WTC11 (cell line): Measurements from ENCODE around the gene TARDBP. TPM values are rescaled to one million over a fixed set of nuclear protein-coding genes. Genes with fewer than 3 reads are reported as not detected.

Source experiments
- ATAC-seq: fragments of 200-7000 bp; cut with Tn5 transposase; 2 replicates; pipeline ENCODE4 v1.10.0; 2021; ENCODE audit warnings: mild to moderate bottlenecking, moderate library complexity
- CTCF ChIA-PET: fragments of 300-600 bp; sonication (Branson Sonifier 250); formaldehyde crosslinking; loops from one replicate; lab custom pipeline; 2021; ENCODE audit warnings: antibody characterized with exemption; lab: Charles Lee
- POLR2A ChIA-PET: fragments of 350-600 bp; sonication (Branson Sonifier 250); formaldehyde crosslinking; loops from one replicate; lab custom pipeline; 2021; ENCODE audit warnings: antibody characterized with exemption; lab: Charles Lee
- DNase-seq: peaks from one replicate; pipeline ENCODE4 v3.0.0; 2021; ENCODE audit warnings: low spot score
- H3K27ac Mint-ChIP-seq: 2 replicates; pipeline ENCODE4 v1.8.0; 2021; ENCODE audit warnings: mixed read lengths
- H3K27me3 Mint-ChIP-seq: 2 replicates; pipeline ENCODE4 v1.8.0; 2021; ENCODE audit warnings: low read depth, mild to moderate bottlenecking, moderate library complexity, mixed read lengths
- H3K36me3 Mint-ChIP-seq: 2 replicates; pipeline ENCODE4 v1.8.0; 2021; ENCODE audit warnings: mixed read lengths
- H3K4me1 Mint-ChIP-seq: 2 replicates; pipeline ENCODE4 v1.8.0; 2022; ENCODE audit warnings: mixed read lengths
- H3K4me3 Mint-ChIP-seq: 2 replicates; pipeline ENCODE4 v1.8.0; 2021; ENCODE audit warnings: mild to moderate bottlenecking, moderate library complexity, mixed read lengths
- H3K9me3 Mint-ChIP-seq: 2 replicates; pipeline ENCODE4 v1.8.0; 2021; ENCODE audit warnings: mixed read lengths
- AFF4 ChIP-seq: sonication (generic); formaldehyde crosslinking; IDR thresholded peaks from 2 replicates; pipeline ENCODE4 v1.8.1; 2023; ENCODE audit warnings: mild to moderate bottlenecking, missing genetic modification reagents, borderline replicate concordance
- ARID4B ChIP-seq: sonication (generic); formaldehyde crosslinking; IDR thresholded peaks from 2 replicates; pipeline ENCODE4 v1.8.0; 2023; ENCODE audit warnings: missing genetic modification reagents, mild to moderate bottlenecking, borderline replicate concordance
- ATF6 ChIP-seq: sonication (generic); formaldehyde crosslinking; IDR thresholded peaks from 2 replicates; pipeline ENCODE4 v1.8.1; 2023; ENCODE audit warnings: mild to moderate bottlenecking, missing genetic modification reagents
- ELF4 ChIP-seq: sonication (generic); formaldehyde crosslinking; IDR thresholded peaks from 2 replicates; pipeline ENCODE4 v1.8.1; 2022; ENCODE audit warnings: low read depth, mild to moderate bottlenecking, moderate library complexity, missing genetic modification reagents
- EMX1 ChIP-seq: fragments of 250-450 bp; sonication (Bioruptor Pico); IDR thresholded peaks from 2 replicates; pipeline ENCODE4 v1.8.0; 2021; ENCODE audit warnings: mild to moderate bottlenecking
- ESRRA ChIP-seq: sonication (generic); formaldehyde crosslinking; IDR thresholded peaks from 2 replicates; pipeline ENCODE4 v1.8.1; 2022; ENCODE audit warnings: mild to moderate bottlenecking, missing genetic modification reagents, borderline replicate concordance
- ETV6 ChIP-seq: sonication (generic); formaldehyde crosslinking; IDR thresholded peaks from 2 replicates; pipeline ENCODE4 v1.8.1; 2022; ENCODE audit warnings: mild to moderate bottlenecking, missing genetic modification reagents
- FOXP1 ChIP-seq: sonication (generic); formaldehyde crosslinking; IDR thresholded peaks from 2 replicates; pipeline ENCODE4 v1.8.0; 2022; ENCODE audit warnings: missing genetic modification reagents, mild to moderate bottlenecking, moderate library complexity, borderline replicate concordance
- GABPB1 ChIP-seq: sonication (generic); formaldehyde crosslinking; IDR thresholded peaks from 2 replicates; pipeline ENCODE4 v1.8.1; 2023; ENCODE audit warnings: mild to moderate bottlenecking, missing genetic modification reagents
- HMGXB4 ChIP-seq: sonication (generic); formaldehyde crosslinking; IDR thresholded peaks from 2 replicates; pipeline ENCODE4 v1.8.1; 2023; ENCODE audit warnings: mild to moderate bottlenecking, moderate library complexity, missing genetic modification reagents
- KAT7 ChIP-seq: sonication (generic); formaldehyde crosslinking; IDR thresholded peaks from 2 replicates; pipeline ENCODE4 v1.8.1; 2023; ENCODE audit warnings: missing genetic modification reagents, mild to moderate bottlenecking, borderline replicate concordance
- MYBL2 ChIP-seq: sonication (generic); formaldehyde crosslinking; IDR thresholded peaks from 2 replicates; pipeline ENCODE4 v1.8.1; 2023; ENCODE audit warnings: mild to moderate bottlenecking, moderate library complexity, missing genetic modification reagents
- NFYB ChIP-seq: sonication (generic); formaldehyde crosslinking; conservative IDR thresholded peaks from 2 replicates; pipeline ENCODE4 v1.8.0; 2022; ENCODE audit warnings: low read depth, missing genetic modification reagents
- PREB ChIP-seq: sonication (generic); formaldehyde crosslinking; IDR thresholded peaks from 2 replicates; pipeline ENCODE4 v1.8.1; 2022; ENCODE audit warnings: mild to moderate bottlenecking, missing genetic modification reagents, moderate library complexity, borderline replicate concordance
- ZBTB21 ChIP-seq: sonication (generic); formaldehyde crosslinking; IDR thresholded peaks from 2 replicates; pipeline ENCODE4 v1.8.1; 2023; ENCODE audit warnings: mild to moderate bottlenecking, missing genetic modification reagents, borderline replicate concordance
- ZNF121 ChIP-seq: sonication (generic); formaldehyde crosslinking; IDR thresholded peaks from 2 replicates; pipeline ENCODE4 v1.8.0; 2023; ENCODE audit warnings: missing genetic modification reagents
- total RNA-seq: library from RNA; stranded (reverse); gene quantifications from 3 replicates; pipeline ENCODE4 v1.2.3, GENCODE V29; 2021

TARDBP gene
- total RNA-seq, 1 experiment from 2014 or later, result 228 TPM

- TF ChIP-seq ETV6 (CRISPR knock-in tag) (peak; percentile 86; the same call in 1 of the 2 replicates), FOXP1 (CRISPR knock-in tag) (peak; percentile 90), GABPB1 (CRISPR knock-in tag) (no peak), ARID4B (CRISPR knock-in tag) (0 out of 2 replicates have a peak, but pooled peaks have one; percentile 22), PREB (CRISPR knock-in tag) (no peak), MYBL2 (CRISPR knock-in tag) (peak; percentile 51; the same call in 1 of the 2 replicates), ZBTB21 (CRISPR knock-in tag) (no peak), NFYB (peak; percentile 31; the same call in 1 of the 2 replicates), HMGXB4 (CRISPR knock-in tag) (peak; percentile 29; the same call in 1 of the 2 replicates), EMX1 (CRISPR knock-in tag) (0 out of 2 replicates have a peak, but pooled peaks have one; percentile 43), KAT7 (CRISPR knock-in tag) (peak; percentile 37; the same call in 1 of the 2 replicates), ELF4 (no peak), ESRRA (CRISPR knock-in tag) (no peak), ATF6 (CRISPR knock-in tag) (no peak)
- TF ChIP-seq, all 79 proteins: peak for 18
Measured at GRCh38 chr1:11052839-11053757, 40.6 kb downstream of the TARDBP start (continued).

GRCh38 chr1:11053758-11054137, 41.3 kb downstream of the TARDBP start:
- CTCF ChIA-PET, result interaction anchor here (1.5 to 6.6 kb wide), 3 partner anchors 8 to 16 kb away, joined by 9 to 59 read pairs (median 10); no protein-coding TSS in a partner anchor
- POLR2A ChIA-PET, result interaction anchor here (1.6 kb wide), 1 partner anchor 16 kb away, joined by 6 read pairs; no protein-coding TSS in a partner anchor
- peaks cover 24% of the 10 kb centered on the region for H3K4me1 Mint-ChIP-seq
- no peak overlapping the region for H3K4me3 Mint-ChIP-seq
- H3K36me3 Mint-ChIP-seq, result peaks cover 21% of the 10 kb centered on the region
- H3K27ac Mint-ChIP-seq, result no peak overlapping the region
- DNase-seq (peak; percentile 78), ATAC-seq (peak; percentile 50)
- no peaks in the 10 kb centered on the region for H3K27me3 Mint-ChIP-seq
- H3K9me3 Mint-ChIP-seq, result no peaks in the 10 kb centered on the region
- TF ChIP-seq ZNF121 (CRISPR knock-in tag) (peak; percentile 31; the same call in 1 of the 2 replicates), AFF4 (no peak)
